GM21447 (cell line): ENCODE data around the gene CDH4.
"Not testable (repeated sequence)": the region's sequence is repeated elsewhere in the genome, so short reads cannot be mapped to it uniquely, and the experiment has no call there.

Experiments
- ATAC-seq: cut with Tn5 transposase; IDR thresholded peaks from one replicate; pipeline ENCODE4 v1.9.1; 2021; ENCODE audit not compliant: unreplicated experiment

Gene CDH4

DNA sequence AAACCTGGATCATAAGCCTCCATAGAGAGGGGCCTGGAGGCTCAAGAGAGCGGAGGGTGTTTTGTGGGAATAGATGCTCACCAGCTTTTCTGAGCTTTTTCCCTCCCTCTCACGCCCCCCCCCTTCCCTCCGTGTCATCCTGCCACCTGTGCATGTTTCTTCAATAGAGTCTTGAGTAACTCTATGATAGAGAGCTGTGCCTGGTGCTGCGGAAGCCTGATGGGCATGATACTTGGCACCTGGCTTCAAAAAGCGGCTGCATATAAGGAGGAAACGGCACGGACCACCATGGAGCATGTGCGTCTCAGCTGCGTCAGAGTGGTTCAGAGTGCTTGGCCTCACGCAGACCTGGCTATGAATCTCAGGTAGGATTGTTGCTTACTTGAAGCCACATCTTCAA lies 198.9 kb downstream of the CDH4 start:
- no peak for ATAC-seq

DNA sequence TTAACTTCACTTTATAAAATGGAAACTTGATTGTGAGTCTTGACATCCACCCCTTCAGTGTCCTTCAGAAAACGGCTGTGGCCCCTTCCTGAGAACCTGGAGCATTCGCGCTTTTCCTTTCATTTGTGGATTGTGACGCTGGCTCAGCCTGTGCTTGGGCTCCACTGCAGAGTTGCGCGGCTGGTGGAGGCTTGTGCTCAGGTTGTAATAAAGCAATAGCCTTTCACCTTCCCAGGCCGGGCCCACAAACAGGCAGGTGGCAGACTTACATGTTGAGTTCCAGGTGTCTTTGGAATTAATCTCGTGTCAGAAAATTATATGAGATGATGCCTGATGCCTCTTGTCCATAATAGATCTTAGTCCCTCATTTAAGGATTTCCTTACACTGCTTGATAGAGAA lies 199.9 kb downstream of the CDH4 start:
- ATAC-seq, result no peak

GRCh38 chr20:61453219-61453618 lies 201.2 kb downstream of the CDH4 start:
- no peak for ATAC-seq

DNA sequence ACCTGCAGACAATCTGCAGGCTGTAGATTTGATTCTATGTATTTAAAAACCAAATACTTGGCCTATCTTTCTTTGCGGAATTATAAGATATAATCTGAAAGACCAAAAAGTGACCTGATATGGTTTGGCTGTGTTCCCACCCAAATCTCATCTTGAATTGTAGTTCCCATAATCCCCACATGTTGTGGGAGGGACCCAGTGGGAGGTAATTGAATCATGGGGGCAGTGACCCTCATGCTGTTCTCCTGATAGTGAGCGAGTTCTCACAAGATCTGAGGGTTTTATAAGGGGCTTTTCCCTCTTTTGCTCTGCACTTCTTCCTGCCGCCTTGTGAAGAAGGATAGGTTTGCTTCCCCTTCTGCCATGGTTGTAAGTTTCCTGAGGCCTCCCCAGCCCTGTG lies 201.6 kb downstream of the CDH4 start:
- not testable (repeated sequence) for ATAC-seq

DNA sequence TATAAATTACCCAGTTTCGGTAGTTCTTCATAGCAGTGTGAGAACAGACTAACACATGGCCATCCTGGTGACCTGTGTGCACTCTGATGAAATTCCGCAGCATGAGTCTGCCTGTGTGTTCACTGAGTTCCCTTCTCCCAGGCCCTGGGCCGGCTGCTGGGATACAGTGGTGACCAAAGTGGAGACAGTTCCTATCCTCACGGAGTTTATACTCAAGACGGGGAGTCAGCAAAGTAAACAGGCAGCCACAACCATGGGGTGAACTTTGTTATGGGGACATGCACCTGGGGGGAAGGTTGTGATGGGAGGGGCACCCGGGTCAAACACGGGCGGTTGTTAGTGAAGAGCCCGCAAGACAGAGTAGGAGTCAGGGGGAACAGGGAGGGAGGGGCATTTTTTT lies 202.0 kb downstream of the CDH4 start:
- no peak for ATAC-seq

GRCh38 chr20:61455508-61456215 lies 203.6 kb downstream of the CDH4 start:
- no peak for ATAC-seq

DNA sequence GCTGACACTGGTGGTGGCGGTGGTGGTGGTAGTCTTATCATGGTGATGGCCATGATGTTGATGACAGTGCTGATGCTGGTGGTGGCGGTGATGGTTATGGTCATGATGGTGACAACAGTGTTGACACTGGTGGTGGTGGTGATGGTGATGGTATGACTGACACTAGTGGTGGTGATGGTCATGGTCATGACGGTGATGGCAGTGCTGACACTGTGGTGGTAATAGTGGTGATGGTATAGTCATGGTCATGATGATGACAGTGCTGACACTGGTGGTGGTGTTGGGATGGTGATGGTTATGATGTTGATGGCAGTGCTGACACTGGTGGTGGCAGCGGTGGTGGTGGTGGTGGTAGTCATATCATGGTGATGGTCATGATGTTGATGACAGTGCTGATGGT lies 205.7 kb downstream of the CDH4 start:
- no peak for ATAC-seq

GRCh38 chr20:61458146-61458746 lies 206.2 kb downstream of the CDH4 start:
- no peak for ATAC-seq

DNA sequence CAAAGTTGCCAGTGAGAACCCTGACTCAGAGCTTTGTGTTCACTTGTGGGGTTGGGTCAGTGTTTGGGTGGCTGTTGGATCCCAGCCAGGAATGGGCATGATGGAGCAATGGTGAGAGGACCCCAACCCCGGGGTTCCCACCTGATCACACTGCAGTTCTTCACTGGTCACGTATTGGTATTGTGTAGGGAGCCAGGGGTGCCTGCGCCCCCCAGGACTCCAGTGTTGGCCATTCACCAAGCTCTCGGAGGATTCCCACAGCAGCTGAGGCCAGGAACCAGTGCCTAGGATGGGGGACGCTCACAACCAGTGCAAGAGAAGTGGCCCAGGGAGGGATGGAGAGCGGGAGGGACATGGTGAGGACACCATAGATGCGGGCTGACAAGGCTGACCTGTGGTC lies 207.2 kb downstream of the CDH4 start:
- no peak for ATAC-seq

DNA sequence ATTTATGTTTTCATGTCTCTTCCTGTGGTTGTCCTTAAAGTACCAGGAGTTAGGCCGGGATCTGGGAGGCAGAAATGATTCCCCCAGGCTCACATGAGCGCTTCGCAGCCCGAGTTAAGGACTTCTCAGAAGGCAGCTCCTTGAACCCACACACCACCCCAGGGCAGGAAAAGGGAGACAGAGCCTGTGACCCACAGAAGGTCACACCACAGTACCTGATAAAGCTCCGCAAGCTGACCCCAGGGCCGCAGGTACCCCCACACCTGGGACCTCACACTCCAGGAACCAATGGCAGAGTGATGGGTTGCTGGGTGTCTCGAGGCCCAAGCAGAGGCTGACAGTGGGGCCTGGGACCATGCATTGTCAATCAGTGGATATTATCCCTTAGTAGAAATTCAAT lies 207.6 kb downstream of the CDH4 start:
- no peak for ATAC-seq

- no peak for ATAC-seq
These were observed 208.4 kb downstream of the CDH4 start for GRCh38 chr20:61460261-61461052.

DNA sequence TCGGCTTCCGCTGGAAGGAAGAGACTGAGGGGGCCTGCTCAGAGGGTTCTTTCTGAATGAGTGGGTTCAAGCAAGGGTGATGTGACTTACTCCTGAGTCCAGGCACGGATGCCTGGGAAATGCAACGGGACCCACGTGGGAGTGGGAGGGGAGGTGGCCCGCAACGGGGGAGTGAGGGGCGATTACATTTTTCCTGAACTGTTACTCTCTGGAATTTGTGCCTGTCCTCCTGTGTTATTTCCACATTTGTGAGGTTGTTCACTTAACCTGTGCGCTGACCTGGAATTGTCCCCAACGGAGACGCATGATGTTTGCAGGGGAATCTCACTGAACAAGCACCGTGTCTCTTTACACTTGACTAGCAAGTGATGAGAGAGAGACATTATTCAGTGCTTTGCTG lies 209.4 kb downstream of the CDH4 start:
- ATAC-seq, result no peak

DNA sequence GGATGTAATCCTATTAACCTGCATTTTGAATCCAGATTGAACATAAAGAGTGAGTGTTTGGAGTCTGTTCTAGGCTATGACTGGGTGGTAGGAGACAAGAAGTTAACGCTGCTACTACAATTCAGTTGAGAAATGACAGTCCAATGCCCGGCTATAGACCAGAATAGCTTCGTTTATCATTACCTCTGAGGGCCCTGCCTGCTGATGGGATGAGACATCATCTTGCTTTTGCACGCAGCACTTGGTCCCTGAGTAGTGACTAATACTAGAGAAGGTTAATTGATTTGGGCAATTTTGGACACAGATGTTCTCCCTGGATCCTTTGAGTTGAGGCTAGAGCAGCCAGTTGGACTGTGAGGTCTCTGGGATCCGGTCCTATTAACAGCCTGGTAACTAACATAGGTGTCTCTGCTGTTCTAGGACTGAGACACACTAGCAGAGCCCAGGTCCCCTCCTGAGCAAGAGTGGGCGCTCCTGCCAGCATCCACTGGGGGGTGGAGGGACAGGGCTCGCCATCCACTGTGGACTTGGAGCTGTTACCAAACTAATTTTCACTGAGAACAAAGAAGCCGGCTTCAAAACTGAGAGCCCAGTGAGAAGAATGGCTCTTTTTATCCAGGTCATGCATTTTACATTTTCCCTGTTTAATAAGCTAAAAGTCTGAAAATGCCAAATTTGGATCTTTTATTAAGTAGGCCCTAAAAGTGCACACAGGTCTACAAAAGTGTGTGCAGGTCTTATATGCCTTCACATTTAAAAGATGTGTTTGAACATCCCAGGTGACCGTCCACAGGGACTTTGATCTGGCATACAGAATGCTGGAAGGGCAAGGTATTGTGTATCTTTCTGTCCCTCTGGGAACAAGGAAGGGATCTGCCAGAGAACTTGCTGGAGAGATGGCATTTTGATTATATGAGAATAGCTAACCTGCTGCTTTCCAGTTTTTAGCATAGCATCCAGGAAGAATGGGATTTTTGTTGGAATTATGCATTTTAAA lies 212.5 kb downstream of the CDH4 start:
- no peak for ATAC-seq

GRCh38 chr20:61475729-61476128 lies 223.7 kb downstream of the CDH4 start:
- no peak for ATAC-seq

- ATAC-seq, result no peak
These were observed 224.9 kb downstream of the CDH4 start for GRCh38 chr20:61476956-61477355.

GRCh38 chr20:61477451-61477861 lies 225.4 kb downstream of the CDH4 start:
- ATAC-seq, result no peak

GRCh38 chr20:61478094-61478493 lies 226.0 kb downstream of the CDH4 start:
- ATAC-seq, result no peak

DNA sequence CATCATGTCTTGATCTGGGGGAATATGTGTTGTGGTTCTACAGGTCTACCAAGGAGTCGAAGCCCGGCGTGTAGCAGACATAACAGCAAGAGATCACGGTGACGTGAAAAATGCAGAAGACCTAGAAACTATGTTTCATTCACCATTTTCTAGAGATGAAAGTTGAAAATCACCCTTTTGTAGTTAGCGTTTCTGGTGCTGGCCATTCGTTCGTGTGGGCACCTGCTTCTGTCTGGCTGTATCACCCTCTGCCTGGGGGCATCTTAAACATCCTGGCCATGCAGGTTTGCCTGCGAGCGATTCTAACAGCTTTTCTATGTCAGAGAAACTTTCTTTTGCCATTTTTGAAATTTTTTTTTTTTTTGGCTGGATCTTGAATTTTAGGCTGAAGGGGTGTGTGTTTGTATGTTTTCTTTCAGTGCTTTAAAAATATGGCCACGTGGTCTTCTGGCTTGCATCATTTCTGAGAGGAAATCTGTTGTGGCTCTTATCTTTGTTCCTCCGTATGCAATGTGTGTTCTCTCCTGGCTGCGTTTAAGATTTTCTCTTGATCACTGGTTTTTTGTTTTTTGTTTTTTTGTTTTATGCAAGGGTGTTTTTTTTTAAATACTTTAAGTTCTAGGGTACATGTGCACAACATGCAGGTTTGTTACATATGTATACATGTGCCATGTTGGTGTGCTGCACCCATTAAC lies 226.7 kb downstream of the CDH4 start:
- no peak for ATAC-seq

DNA sequence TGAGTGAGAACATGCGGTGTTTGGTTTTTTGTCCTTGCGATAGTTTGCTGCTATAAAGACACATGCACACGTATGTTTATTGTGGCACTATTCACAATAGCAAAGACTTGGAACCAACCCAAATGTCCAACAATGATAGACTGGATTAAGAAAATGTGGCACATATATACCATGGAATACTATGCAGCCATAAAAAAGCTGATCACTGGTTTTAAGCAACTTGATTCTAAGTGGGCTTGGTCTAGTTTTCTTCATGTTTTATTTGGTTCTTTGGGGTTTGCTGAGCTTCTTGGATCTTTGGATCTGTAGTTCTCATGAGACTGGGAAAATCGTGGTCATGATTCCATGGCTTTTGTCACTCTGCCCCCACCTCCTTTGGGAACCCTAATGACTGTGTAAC lies 227.4 kb downstream of the CDH4 start:
- not testable (repeated sequence) for ATAC-seq

DNA sequence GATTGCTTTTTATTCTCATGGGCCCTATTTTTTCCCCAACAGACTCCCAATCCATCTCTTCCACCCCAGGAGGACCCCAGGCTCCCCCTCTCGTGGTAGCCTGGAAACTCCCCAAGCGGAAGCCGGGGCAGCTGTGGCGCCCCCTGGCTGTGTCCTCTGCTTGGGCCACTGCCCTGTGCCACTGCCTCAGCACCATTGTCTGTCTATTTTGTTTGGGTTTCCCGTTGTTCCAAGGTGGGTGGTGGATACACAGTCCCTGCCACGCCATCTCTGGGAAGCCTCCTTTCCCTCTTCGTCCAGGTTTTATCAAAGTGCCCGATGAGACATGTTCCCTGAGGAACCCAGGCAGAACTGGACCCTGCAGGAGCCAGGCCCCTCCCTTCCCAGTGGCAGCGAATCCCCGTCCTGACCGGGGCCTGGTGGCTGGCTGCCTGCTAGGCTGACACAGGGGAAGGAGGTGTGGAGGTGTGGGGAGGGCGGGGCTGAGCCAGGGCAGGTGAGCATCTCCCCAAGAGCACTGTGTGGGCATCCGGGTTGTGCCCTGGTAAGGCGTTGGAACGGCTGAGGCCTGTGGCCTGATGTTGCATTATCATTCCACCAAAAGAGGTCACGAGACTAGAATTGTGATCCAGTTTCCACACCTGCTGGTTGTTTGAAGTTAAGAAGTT lies 228.2 kb downstream of the CDH4 start:
- ATAC-seq, result no peak
